Effector memory CD4-positive, alpha-beta T cell (primary cell): ENCODE data around the gene RNF141.

ENCODE experiments used
- DNase-seq, 3 donors: peaks; one replicate each; pipeline ENCODE4 v3.0.0-alpha.2; 2020
- H3K27ac ChIP-seq: 2 replicates; pipeline ENCODE4 v1.7.0; 2013; ENCODE audit warnings: mild to moderate bottlenecking, low read length, moderate library complexity; ENCODE audit not compliant: insufficient read depth, poor library complexity, severe bottlenecking
- H3K27me3 ChIP-seq: replicated peaks from 2 replicates; pipeline ENCODE4 v1.7.0; 2013; ENCODE audit warnings: mild to moderate bottlenecking, low read length; ENCODE audit not compliant: insufficient read depth, control insufficient read depth, poor library complexity, severe bottlenecking
- H3K36me3 ChIP-seq: 2 replicates; pipeline ENCODE4 v1.7.0; 2013; ENCODE audit warnings: mild to moderate bottlenecking, low read length, moderate library complexity; ENCODE audit not compliant: control insufficient read depth, insufficient read depth
- H3K4me1 ChIP-seq: 2 replicates; pipeline ENCODE4 v1.7.0; 2013; ENCODE audit warnings: low read length, mild to moderate bottlenecking; ENCODE audit not compliant: control insufficient read depth, insufficient read depth, poor library complexity, severe bottlenecking
- H3K4me3 ChIP-seq: 2 replicates; pipeline ENCODE4 v1.7.0; 2013; ENCODE audit warnings: low read length, low read depth, mild to moderate bottlenecking; ENCODE audit not compliant: insufficient read depth, poor library complexity, severe bottlenecking
- H3K9me3 ChIP-seq: 2 replicates; pipeline ENCODE4 v1.7.0; 2013; ENCODE audit warnings: mild to moderate bottlenecking, low read length, moderate library complexity; ENCODE audit not compliant: control insufficient read depth

Gene RNF141

GRCh38 chr11:10575346-10576034 lies 34.5 kb upstream of the RNF141 start:
- Histone ChIP-seq H3K9me3 (no peaks in the 10 kb centered on the region), H3K4me3 (no peak overlapping the region), H3K27ac (no peak overlapping the region), H3K4me1 (no peaks in the 10 kb centered on the region), H3K36me3 (no peaks in the 10 kb centered on the region), H3K27me3 (no peaks in the 10 kb centered on the region)
- no peak for DNase-seq

- Histone ChIP-seq H3K36me3 (no peaks in the 10 kb centered on the region), H3K27me3 (no peaks in the 10 kb centered on the region), H3K4me1 (no peaks in the 10 kb centered on the region), H3K9me3 (no peaks in the 10 kb centered on the region), H3K4me3 (no peak overlapping the region), H3K27ac (no peak overlapping the region)
- no peak for DNase-seq
Observed at GRCh38 chr11:10573556-10573955, 32.6 kb upstream of the RNF141 start.

- H3K36me3 ChIP-seq, result no peaks in the 10 kb centered on the region
- DNase-seq, result no peak
- no peaks in the 10 kb centered on the region for H3K27me3 ChIP-seq
- no peaks in the 10 kb centered on the region for H3K4me1 ChIP-seq
- no peak overlapping the region for H3K27ac ChIP-seq
- no peaks in the 10 kb centered on the region for H3K9me3 ChIP-seq
- no peak overlapping the region for H3K4me3 ChIP-seq
Observed at GRCh38 chr11:10573028-10573427, 32.0 kb upstream of the RNF141 start.

GRCh38 chr11:10572533-10572932 lies 31.5 kb upstream of the RNF141 start:
- Histone ChIP-seq H3K4me3 (no peak overlapping the region), H3K4me1 (no peaks in the 10 kb centered on the region), H3K27me3 (no peaks in the 10 kb centered on the region), H3K36me3 (no peaks in the 10 kb centered on the region), H3K27ac (no peak overlapping the region), H3K9me3 (no peaks in the 10 kb centered on the region)
- DNase-seq, result no peak

- no peak within 1 kb of the TSS for H3K4me3 ChIP-seq
- H3K36me3 ChIP-seq, result no peaks in the 10 kb centered on the region
- H3K27ac ChIP-seq, result no peak within 1 kb of the TSS
- no peak for DNase-seq
- H3K4me1 ChIP-seq, result no peaks in the 10 kb centered on the region
- H3K27me3 ChIP-seq, result no peaks in the 10 kb centered on the region
- H3K9me3 ChIP-seq, result no peaks in the 10 kb centered on the region
Observed at GRCh38 chr11:10568486-10568941, 27.5 kb upstream of the RNF141 start, which contains the start of gene LYVE1. LYVE1 (minus strand) TSS chr11:10568665; CDS start chr11:10568532, 133 bp downstream.

GRCh38 chr11:10567446-10567845 lies 26.5 kb upstream of the RNF141 start:
- DNase-seq, result no peak
- H3K27me3 ChIP-seq, result no peaks in the 10 kb centered on the region
- no peak overlapping the region for H3K27ac ChIP-seq
- H3K36me3 ChIP-seq, result no peaks in the 10 kb centered on the region
- no peak overlapping the region for H3K4me3 ChIP-seq
- H3K9me3 ChIP-seq, result no peaks in the 10 kb centered on the region
- no peaks in the 10 kb centered on the region for H3K4me1 ChIP-seq

- Histone ChIP-seq H3K9me3 (no peaks in the 10 kb centered on the region), H3K27ac (no peak overlapping the region), H3K4me1 (no peaks in the 10 kb centered on the region), H3K4me3 (no peak overlapping the region), H3K36me3 (no peaks in the 10 kb centered on the region), H3K27me3 (no peaks in the 10 kb centered on the region)
- no peak for DNase-seq
Observed at GRCh38 chr11:10566257-10566957, 25.4 kb upstream of the RNF141 start.

- H3K27ac ChIP-seq, result no peak overlapping the region
- no peaks in the 10 kb centered on the region for H3K4me1 ChIP-seq
- no peaks in the 10 kb centered on the region for H3K36me3 ChIP-seq
- no peak for DNase-seq
- no peaks in the 10 kb centered on the region for H3K9me3 ChIP-seq
- no peaks in the 10 kb centered on the region for H3K27me3 ChIP-seq
- no peak overlapping the region for H3K4me3 ChIP-seq
Observed at GRCh38 chr11:10565493-10565892, 24.5 kb upstream of the RNF141 start.

GRCh38 chr11:10564696-10565318 lies 23.8 kb upstream of the RNF141 start:
- no peak overlapping the region for H3K4me3 ChIP-seq
- H3K27me3 ChIP-seq, result no peaks in the 10 kb centered on the region
- H3K9me3 ChIP-seq, result no peaks in the 10 kb centered on the region
- no peaks in the 10 kb centered on the region for H3K36me3 ChIP-seq
- no peak for DNase-seq
- H3K27ac ChIP-seq, result no peak overlapping the region
- H3K4me1 ChIP-seq, result no peaks in the 10 kb centered on the region

- Histone ChIP-seq H3K9me3 (no peaks in the 10 kb centered on the region), H3K4me1 (no peaks in the 10 kb centered on the region), H3K27me3 (no peaks in the 10 kb centered on the region), H3K27ac (no peak overlapping the region), H3K4me3 (no peak overlapping the region), H3K36me3 (no peaks in the 10 kb centered on the region)
- no peak for DNase-seq
Observed at GRCh38 chr11:10564030-10564429, 23.0 kb upstream of the RNF141 start.
